Sigmoid colon (tissue), 4 donors: ENCODE results near the gene CLSTN2.

Experiments
- CTCF ChIP-seq, 4 experiments: fragments of 450-650 bp in 3 of 4; fragments of 200-600 bp in 1 of 4; IDR thresholded peaks; one replicate each; pipeline ENCODE4 v1.5.1; 2016 to 2019; ENCODE audit warnings: antibody characterized with exemption in 4 of 4, mild to moderate bottlenecking in 3 of 4, moderate library complexity in 2 of 4
- EP300 ChIP-seq, 4 donors: sonication (generic); formaldehyde crosslinking; IDR thresholded peaks; one replicate each; pipeline ENCODE4 v1.6.1; 2017; ENCODE audit warnings: antibody characterized with exemption in 4 of 4

GRCh38 chr3:140270329-140270728 lies 335.3 kb downstream of the CLSTN2 start:
- TF ChIP-seq CTCF (IDR thresholded peaks at IDR 0.05) = no peak
- TF ChIP-seq EP300 (IDR thresholded peaks at IDR 0.05) = no peak
